GM19463 (cell line): ENCODE data around the gene PLEKHO2.

Source experiments
- ATAC-seq: cut with Tn5 transposase; IDR thresholded peaks from one replicate; pipeline ENCODE4 v1.9.1; 2021; ENCODE audit warnings: mild to moderate bottlenecking, moderate library complexity; ENCODE audit not compliant: unreplicated experiment

Gene PLEKHO2

GRCh38 chr15:64911311-64912186 is 69.8 kb downstream of the PLEKHO2 start, which contains the start of gene ANKDD1A:
TSS of gene ANKDD1A (plus strand) at chr15:64911902. CDS start at chr15:64911931, 29 bp downstream.
- peak; percentile 86 for ATAC-seq

DNA sequence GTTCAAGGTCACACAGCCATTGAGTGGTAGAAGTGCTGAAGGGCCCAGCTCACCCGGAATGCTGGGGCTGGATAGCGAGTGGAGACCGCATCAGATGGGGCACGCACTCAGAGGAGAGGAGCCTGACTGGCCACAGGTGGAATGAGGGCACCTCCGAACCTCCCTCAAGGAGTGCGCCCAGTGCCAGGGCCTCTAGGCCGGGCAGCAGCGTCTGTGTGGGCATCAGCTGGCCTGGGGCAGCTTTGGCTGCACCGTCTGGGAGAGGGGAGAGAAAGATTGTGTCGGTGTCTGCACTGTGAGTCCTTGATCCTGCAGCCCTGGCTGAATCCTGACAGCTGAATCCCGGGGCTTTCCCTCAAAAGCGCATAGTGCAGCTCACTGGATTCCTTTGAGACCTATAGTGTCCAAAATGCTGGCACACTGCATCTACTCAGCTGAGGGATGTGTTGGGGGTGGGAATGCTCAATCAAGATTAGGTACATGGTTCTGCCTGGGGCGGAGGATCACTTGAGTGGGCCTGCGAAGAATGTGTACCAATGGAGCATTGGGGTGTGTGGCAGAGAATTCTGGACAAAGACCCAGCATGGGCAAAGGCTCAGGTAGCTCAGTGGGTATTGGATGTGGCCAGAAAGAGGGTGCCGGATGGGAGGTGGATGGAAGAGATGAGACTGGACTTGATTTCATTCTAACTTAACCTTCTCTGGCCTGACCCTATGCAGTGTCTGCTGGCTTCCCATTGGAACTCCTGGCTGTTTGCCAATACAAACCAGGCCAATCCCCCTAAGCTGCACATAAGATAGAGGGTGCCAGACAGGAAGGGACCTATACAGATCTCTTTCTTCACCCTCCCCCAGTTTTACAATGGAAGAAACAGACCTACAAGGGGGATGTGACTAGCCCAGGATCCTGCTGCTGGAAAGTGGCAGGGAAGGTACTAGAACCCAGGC is 70.9 kb downstream of the PLEKHO2 start:
- no peak for ATAC-seq

DNA sequence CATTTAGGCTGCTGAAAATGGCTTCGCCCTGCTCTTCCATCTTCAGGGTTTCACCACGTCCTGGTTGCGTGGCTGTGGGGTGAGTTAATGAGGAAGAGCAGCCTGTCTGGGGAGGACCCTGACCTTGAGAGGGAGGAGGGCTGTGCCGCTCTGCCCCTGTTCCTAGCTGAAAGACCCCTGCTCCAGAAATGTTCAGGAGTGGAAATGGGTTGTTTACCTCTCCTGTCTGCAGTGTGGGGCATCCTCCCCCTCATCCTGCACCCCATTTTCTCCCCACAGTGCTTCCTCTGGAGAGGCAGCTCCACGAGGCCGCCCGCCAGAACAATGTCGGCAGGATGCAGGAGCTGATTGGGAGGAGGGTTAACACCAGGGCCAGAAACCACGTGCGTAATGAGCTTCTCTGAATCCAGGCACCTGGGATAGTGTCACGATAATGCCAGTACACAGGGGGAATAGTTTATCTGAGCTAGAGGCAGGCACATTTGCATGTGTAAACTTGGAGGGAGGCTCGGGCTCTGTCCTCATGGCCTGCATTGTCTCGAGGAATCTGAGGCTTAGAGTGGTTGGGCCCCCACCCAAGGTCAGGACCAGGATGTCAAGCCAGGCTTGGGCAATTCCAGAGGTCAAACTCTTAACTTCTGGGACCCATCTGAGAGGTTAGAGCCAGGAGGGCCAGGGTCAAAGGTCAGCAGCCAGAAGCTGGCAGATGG is 74.0 kb downstream of the PLEKHO2 start:
- no peak for ATAC-seq

- no peak for ATAC-seq
Measured at GRCh38 chr15:64916365-64916764, 74.7 kb downstream of the PLEKHO2 start.

- no peak for ATAC-seq
Measured at GRCh38 chr15:64917211-64917610, 75.5 kb downstream of the PLEKHO2 start.
